B cell (primary cell): ENCODE results near the gene ZNF609.

Experiments used
- CTCF ChIP-seq: fragments of 200-600 bp; IDR thresholded peaks from one replicate; pipeline ENCODE4 v1.8.0; 2022; ENCODE audit warnings: antibody characterized with exemption, mild to moderate bottlenecking
- EZH2 ChIP-seq: IDR thresholded peaks from 2 replicates; pipeline ENCODE4 v1.6.1; 2012; ENCODE audit warnings: borderline replicate concordance, low read depth, mild to moderate bottlenecking, moderate library complexity, low read length; ENCODE audit not compliant: insufficient read depth, poor library complexity, severe bottlenecking

DNA sequence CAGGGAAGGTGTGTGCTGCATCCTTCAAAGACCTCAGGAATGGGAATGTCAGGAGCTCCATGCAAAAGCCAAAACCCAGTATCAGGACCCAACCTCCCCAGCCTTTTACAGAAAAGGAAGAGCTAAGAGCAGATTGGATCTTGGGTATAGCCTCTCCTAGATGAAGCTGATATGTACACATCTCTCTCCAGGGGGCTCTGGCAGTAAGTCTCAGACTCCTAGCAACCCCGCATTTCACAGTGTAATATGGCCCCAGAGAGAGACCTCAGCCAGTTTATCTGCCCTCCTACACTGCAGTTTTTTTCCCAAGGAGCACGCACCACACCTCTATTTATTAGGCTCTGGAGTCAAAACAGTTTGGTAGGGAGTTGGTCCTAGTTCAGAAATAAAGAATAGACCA is 226.8 kb downstream of the ZNF609 start:
- no peak for TF ChIP-seq CTCF
- no peak for TF ChIP-seq EZH2
